GM23338 (cell line): ENCODE data around the gene MME. TPM values are rescaled to one million over a fixed set of nuclear protein-coding genes. Genes with fewer than 3 reads are reported as not detected.
A peak's percentile ranks its signal among the peaks of the same experiment; 100 is the strongest.

Source experiments
- ATAC-seq: fragments of 200-7000 bp; cut with Tn5 transposase; 3 replicates; pipeline ENCODE4 v1.9.1; 2020
- DNase-seq: peaks from one replicate; pipeline ENCODE4 v3.0.0-alpha.2; 2015; ENCODE audit warnings: low spot score
- H2AFZ ChIP-seq: fragments of 200-600 bp; sonication (generic); 2 replicates; pipeline ENCODE4 v1.8.0; 2016; ENCODE audit warnings: antibody characterized with exemption, mild to moderate bottlenecking, moderate library complexity
- H3F3A ChIP-seq: fragments of 200-600 bp; sonication (generic); replicated peaks from 2 replicates; pipeline ENCODE4 v1.8.0; 2017; ENCODE audit warnings: antibody characterized with exemption, mixed run types, low read depth
- H3K27ac ChIP-seq: fragments of 200-600 bp; sonication (generic); 2 replicates; pipeline ENCODE4 v1.6.1; 2016; ENCODE audit warnings: low read depth
- H3K27me3 ChIP-seq: fragments of 200-600 bp; sonication (generic); 2 replicates; pipeline ENCODE4 v1.8.0; 2016; ENCODE audit warnings: mild to moderate bottlenecking, mixed run types, moderate library complexity; ENCODE audit not compliant: insufficient read depth
- H3K36me3 ChIP-seq: fragments of 200-600 bp; sonication (generic); 2 replicates; pipeline ENCODE4 v1.8.0; 2016; ENCODE audit warnings: mild to moderate bottlenecking; ENCODE audit not compliant: insufficient read depth
- H3K4me1 ChIP-seq: fragments of 200-600 bp; sonication (generic); 2 replicates; pipeline ENCODE4 v1.8.0; 2016; ENCODE audit warnings: mild to moderate bottlenecking, moderate library complexity; ENCODE audit not compliant: insufficient read depth
- H3K4me2 ChIP-seq: fragments of 200-600 bp; sonication (generic); 2 replicates; pipeline ENCODE4 v1.7.1; 2017; ENCODE audit warnings: mixed run types
- H3K4me3 ChIP-seq: fragments of 200-600 bp; sonication (generic); 2 replicates; pipeline ENCODE4 v1.6.1; 2016; ENCODE audit warnings: mixed run types
- H3K79me2 ChIP-seq: fragments of 200-600 bp; sonication (generic); replicated peaks from 2 replicates; pipeline ENCODE4 v1.8.0; 2017; ENCODE audit warnings: mild to moderate bottlenecking; ENCODE audit not compliant: insufficient read depth
- H3K9me2 ChIP-seq: fragments of 200-600 bp; sonication (generic); 2 replicates; pipeline ENCODE4 v1.8.0; 2017; ENCODE audit not compliant: insufficient read depth
- H4K20me1 ChIP-seq: fragments of 200-600 bp; sonication (generic); replicated peaks from 2 replicates; pipeline ENCODE4 v1.8.0; 2017; ENCODE audit warnings: mild to moderate bottlenecking; ENCODE audit not compliant: insufficient read depth
- H3K27ac Mint-ChIP-seq: 2 replicates; pipeline ENCODE4 v1.8.0; 2020; ENCODE audit warnings: inconsistent platforms, mild to moderate bottlenecking, moderate library complexity, mixed read lengths
- H3K27me3 Mint-ChIP-seq: 3 replicates; pipeline ENCODE4 v1.8.0; 2022; ENCODE audit warnings: low read depth, mild to moderate bottlenecking, moderate library complexity, mixed read lengths, inconsistent platforms; ENCODE audit not compliant: insufficient read depth, poor library complexity
- H3K36me3 Mint-ChIP-seq: 3 replicates; pipeline ENCODE4 v1.8.0; 2021; ENCODE audit warnings: low read depth, mild to moderate bottlenecking, inconsistent platforms, moderate library complexity, mixed read lengths
- H3K4me1 Mint-ChIP-seq: 3 replicates; pipeline ENCODE4 v1.8.0; 2020; ENCODE audit warnings: mild to moderate bottlenecking, inconsistent platforms, mixed read lengths
- H3K4me3 Mint-ChIP-seq: 3 replicates; pipeline ENCODE4 v1.8.0; 2021; ENCODE audit warnings: moderate library complexity, mild to moderate bottlenecking, inconsistent platforms, mixed read lengths
- H3K9me3 Mint-ChIP-seq: 3 replicates; pipeline ENCODE4 v1.8.0; 2020; ENCODE audit warnings: moderate library complexity, mild to moderate bottlenecking, inconsistent platforms, mixed read lengths
- NANOG ChIP-seq: IDR thresholded peaks from 2 replicates; pipeline ENCODE4 v1.6.1; 2016; ENCODE audit warnings: antibody characterized with exemption, borderline replicate concordance
- STAT1 ChIP-seq: IDR thresholded peaks from one replicate; pipeline ENCODE4 v1.6.1; 2016; ENCODE audit warnings: antibody characterized with exemption; ENCODE audit not compliant: unreplicated experiment
- ZNF114 ChIP-seq: fragments of 250-450 bp; sonication (Bioruptor Pico); IDR thresholded peaks from 2 replicates; pipeline ENCODE4 v1.5.0; 2020; ENCODE audit warnings: mild to moderate bottlenecking, moderate library complexity
- polyA plus RNA-seq: library from polyadenylated mRNA; unstranded; fragments of >200 nt; fragmentation: Nextera tagmentation; extraction: Ambion mirVana; gene quantifications from 2 replicates; pipeline ENCODE4 v1.2.1, GENCODE V29; 2016
- total RNA-seq: library from RNA; depleted of rRNA; stranded (reverse); fragments of >200 nt; shearing (Covaris generic); gene quantifications from 2 replicates; pipeline ENCODE4 v1.2.3, GENCODE V29; 2014
- TF ChIP-seq, protein P1 (sequence below): fragments of 250-450 bp; sonication (Bioruptor Pico); IDR thresholded peaks from 2 replicates; pipeline ENCODE4 v1.5.0; 2020; ENCODE audit warnings: mild to moderate bottlenecking, moderate library complexity
- TF ChIP-seq, protein P2 (sequence below): IDR thresholded peaks from one replicate; pipeline ENCODE4 v1.6.1; 2018; ENCODE audit warnings: antibody characterized with exemption; ENCODE audit not compliant: unreplicated experiment

MME gene
- total and polyA plus RNA-seq, 2 experiments from 2014 or later, result 15.2 to 76.7 TPM

DNA sequence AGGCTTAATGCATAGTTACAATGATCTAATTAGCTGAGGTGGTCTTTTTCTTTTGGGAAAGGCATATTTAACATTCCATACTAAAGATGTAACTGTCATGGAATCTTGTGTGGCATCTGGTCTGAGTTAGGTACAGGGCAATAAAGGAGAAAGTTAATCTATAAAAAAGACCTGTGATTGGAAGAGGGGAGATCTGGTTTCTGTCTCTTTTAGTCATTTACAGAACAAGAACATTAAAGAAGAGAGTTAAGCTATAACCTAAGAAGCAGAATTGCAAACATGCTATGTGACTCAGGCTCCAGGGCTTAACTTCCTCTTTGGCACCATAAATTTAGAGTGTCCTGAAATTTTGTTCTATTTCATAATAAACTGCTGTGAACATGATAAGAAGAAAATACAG, 47.2 kb upstream of the MME start:
- H4K20me1 ChIP-seq, result no peaks in the 10 kb centered on the region
- no peaks in the 10 kb centered on the region for H3K79me2 ChIP-seq
- no peak overlapping the region for H3K27ac Mint-ChIP-seq
- no peaks in the 10 kb centered on the region for H3F3A ChIP-seq
- no peak overlapping the region for H3K27ac ChIP-seq
- H3K36me3 Mint-ChIP-seq, result peaks cover 16% of the 10 kb centered on the region
- no peak for ATAC-seq
- peaks cover 12% of the 10 kb centered on the region; the same call in 2 of the 3 replicates for H3K4me1 Mint-ChIP-seq
- H3K27me3 Mint-ChIP-seq, result no peaks in the 10 kb centered on the region
- DNase-seq, result peak; percentile 30
- peaks cover 7% of the 10 kb centered on the region; the same call in 1 of the 2 replicates for H3K36me3 ChIP-seq
- H3K4me1 ChIP-seq, result peaks cover 23% of the 10 kb centered on the region
- H3K27me3 ChIP-seq, result no peaks in the 10 kb centered on the region
- H3K4me2 ChIP-seq, result no peak overlapping the region
- no peak overlapping the region for H3K4me3 ChIP-seq
- peaks cover 17% of the 10 kb centered on the region; the same call in 2 of the 3 replicates for H3K9me3 Mint-ChIP-seq
- H3K4me3 Mint-ChIP-seq, result no peak overlapping the region
- TF ChIP-seq STAT1, result no peak
- H2AFZ ChIP-seq, result no peak overlapping the region
- H3K9me2 ChIP-seq, result peaks cover 5% of the 10 kb centered on the region; the same call in 1 of the 2 replicates

DNA sequence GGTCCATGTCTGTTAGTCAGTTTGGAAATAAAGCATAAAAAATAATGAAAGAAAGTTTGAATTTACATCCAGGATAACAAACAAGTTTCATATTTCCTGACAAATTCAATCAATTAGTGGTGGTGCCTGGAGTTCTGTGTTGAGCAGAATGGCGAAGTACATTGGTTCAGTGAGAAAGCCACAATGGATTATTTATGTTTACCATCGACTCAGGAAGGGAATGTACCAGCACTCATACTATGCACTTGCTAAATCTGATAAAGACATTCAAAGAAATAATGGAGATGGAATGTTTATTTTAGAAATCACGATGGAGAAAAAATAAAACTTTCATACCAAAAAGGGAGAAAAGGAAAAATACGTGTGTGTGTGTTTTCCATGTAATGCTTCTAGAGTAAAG, 45.3 kb upstream of the MME start:
- H3K36me3 Mint-ChIP-seq, result peaks cover 2% of the 10 kb centered on the region; the same call in 2 of the 3 replicates
- Histone ChIP-seq H3K4me3 (no peak overlapping the region), H3K9me2 (peaks cover 5% of the 10 kb centered on the region; the same call in 1 of the 2 replicates), H3K4me2 (no peak overlapping the region), H4K20me1 (no peaks in the 10 kb centered on the region), H3K27me3 (no peaks in the 10 kb centered on the region), H3K27ac (no peak overlapping the region), H3K79me2 (no peaks in the 10 kb centered on the region), H2AFZ (no peak overlapping the region), H3K4me1 (peaks cover 21% of the 10 kb centered on the region), H3F3A (no peaks in the 10 kb centered on the region), H3K36me3 (no peaks in the 10 kb centered on the region)
- H3K4me1 Mint-ChIP-seq, result peaks cover 11% of the 10 kb centered on the region; the same call in 2 of the 3 replicates
- DNase-seq (no peak), ATAC-seq (no peak)
- no peaks in the 10 kb centered on the region for H3K27me3 Mint-ChIP-seq
- TF ChIP-seq, protein P1, sequence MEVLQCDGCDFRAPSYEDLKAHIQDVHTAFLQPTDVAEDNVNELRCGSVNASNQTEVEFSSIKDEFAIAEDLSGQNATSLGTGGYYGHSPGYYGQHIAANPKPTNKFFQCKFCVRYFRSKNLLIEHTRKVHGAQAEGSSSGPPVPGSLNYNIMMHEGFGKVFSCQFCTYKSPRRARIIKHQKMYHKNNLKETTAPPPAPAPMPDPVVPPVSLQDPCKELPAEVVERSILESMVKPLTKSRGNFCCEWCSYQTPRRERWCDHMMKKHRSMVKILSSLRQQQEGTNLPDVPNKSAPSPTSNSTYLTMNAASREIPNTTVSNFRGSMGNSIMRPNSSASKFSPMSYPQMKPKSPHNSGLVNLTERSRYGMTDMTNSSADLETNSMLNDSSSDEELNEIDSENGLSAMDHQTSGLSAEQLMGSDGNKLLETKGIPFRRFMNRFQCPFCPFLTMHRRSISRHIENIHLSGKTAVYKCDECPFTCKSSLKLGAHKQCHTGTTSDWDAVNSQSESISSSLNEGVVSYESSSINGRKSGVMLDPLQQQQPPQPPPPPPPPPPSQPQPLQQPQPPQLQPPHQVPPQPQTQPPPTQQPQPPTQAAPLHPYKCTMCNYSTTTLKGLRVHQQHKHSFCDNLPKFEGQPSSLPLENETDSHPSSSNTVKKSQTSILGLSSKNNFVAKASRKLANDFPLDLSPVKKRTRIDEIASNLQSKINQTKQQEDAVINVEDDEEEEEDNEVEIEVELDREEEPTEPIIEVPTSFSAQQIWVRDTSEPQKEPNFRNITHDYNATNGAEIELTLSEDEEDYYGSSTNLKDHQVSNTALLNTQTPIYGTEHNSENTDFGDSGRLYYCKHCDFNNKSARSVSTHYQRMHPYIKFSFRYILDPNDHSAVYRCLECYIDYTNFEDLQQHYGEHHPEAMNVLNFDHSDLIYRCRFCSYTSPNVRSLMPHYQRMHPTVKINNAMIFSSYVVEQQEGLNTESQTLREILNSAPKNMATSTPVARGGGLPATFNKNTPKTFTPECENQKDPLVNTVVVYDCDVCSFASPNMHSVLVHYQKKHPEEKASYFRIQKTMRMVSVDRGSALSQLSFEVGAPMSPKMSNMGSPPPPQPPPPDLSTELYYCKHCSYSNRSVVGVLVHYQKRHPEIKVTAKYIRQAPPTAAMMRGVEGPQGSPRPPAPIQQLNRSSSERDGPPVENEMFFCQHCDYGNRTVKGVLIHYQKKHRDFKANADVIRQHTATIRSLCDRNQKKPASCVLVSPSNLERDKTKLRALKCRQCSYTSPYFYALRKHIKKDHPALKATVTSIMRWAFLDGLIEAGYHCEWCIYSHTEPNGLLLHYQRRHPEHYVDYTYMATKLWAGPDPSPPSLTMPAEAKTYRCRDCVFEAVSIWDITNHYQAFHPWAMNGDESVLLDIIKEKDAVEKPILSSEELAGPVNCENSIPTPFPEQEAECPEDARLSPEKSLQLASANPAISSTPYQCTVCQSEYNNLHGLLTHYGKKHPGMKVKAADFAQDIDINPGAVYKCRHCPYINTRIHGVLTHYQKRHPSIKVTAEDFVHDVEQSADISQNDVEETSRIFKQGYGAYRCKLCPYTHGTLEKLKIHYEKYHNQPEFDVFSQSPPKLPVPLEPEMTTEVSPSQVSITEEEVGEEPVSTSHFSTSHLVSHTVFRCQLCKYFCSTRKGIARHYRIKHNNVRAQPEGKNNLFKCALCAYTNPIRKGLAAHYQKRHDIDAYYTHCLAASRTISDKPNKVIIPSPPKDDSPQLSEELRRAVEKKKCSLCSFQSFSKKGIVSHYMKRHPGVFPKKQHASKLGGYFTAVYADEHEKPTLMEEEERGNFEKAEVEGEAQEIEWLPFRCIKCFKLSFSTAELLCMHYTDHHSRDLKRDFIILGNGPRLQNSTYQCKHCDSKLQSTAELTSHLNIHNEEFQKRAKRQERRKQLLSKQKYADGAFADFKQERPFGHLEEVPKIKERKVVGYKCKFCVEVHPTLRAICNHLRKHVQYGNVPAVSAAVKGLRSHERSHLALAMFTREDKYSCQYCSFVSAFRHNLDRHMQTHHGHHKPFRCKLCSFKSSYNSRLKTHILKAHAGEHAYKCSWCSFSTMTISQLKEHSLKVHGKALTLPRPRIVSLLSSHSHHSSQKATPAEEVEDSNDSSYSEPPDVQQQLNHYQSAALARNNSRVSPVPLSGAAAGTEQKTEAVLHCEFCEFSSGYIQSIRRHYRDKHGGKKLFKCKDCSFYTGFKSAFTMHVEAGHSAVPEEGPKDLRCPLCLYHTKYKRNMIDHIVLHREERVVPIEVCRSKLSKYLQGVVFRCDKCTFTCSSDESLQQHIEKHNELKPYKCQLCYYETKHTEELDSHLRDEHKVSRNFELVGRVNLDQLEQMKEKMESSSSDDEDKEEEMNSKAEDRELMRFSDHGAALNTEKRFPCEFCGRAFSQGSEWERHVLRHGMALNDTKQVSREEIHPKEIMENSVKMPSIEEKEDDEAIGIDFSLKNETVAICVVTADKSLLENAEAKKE (CRISPR knock-in tag), result no peak
- TF ChIP-seq, protein P2, sequence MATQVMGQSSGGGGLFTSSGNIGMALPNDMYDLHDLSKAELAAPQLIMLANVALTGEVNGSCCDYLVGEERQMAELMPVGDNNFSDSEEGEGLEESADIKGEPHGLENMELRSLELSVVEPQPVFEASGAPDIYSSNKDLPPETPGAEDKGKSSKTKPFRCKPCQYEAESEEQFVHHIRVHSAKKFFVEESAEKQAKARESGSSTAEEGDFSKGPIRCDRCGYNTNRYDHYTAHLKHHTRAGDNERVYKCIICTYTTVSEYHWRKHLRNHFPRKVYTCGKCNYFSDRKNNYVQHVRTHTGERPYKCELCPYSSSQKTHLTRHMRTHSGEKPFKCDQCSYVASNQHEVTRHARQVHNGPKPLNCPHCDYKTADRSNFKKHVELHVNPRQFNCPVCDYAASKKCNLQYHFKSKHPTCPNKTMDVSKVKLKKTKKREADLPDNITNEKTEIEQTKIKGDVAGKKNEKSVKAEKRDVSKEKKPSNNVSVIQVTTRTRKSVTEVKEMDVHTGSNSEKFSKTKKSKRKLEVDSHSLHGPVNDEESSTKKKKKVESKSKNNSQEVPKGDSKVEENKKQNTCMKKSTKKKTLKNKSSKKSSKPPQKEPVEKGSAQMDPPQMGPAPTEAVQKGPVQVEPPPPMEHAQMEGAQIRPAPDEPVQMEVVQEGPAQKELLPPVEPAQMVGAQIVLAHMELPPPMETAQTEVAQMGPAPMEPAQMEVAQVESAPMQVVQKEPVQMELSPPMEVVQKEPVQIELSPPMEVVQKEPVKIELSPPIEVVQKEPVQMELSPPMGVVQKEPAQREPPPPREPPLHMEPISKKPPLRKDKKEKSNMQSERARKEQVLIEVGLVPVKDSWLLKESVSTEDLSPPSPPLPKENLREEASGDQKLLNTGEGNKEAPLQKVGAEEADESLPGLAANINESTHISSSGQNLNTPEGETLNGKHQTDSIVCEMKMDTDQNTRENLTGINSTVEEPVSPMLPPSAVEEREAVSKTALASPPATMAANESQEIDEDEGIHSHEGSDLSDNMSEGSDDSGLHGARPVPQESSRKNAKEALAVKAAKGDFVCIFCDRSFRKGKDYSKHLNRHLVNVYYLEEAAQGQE, result no peak
- TF ChIP-seq NANOG (no peak), ZNF114 (CRISPR knock-in tag) (no peak)
- H3K27ac Mint-ChIP-seq, result no peak overlapping the region
- peaks cover 2% of the 10 kb centered on the region; the same call in 2 of the 3 replicates for H3K9me3 Mint-ChIP-seq
- no peak overlapping the region for H3K4me3 Mint-ChIP-seq
